ENCODE data around the gene ZNF846.

GRCh38 chr19:9789066-9789465 lies 20.5 kb upstream of the ZNF846 start:
- TF ChIP-seq JUND (IDR thresholded peaks at IDR 0.05; ENCODE audit: borderline replicate concordance, low read depth, low read length), result no peak
- no peak for TF ChIP-seq JUND (tag; IDR thresholded peaks at IDR 0.05; ENCODE audit: borderline replicate concordance, low read depth, low read length)
- TF ChIP-seq, protein P1, sequence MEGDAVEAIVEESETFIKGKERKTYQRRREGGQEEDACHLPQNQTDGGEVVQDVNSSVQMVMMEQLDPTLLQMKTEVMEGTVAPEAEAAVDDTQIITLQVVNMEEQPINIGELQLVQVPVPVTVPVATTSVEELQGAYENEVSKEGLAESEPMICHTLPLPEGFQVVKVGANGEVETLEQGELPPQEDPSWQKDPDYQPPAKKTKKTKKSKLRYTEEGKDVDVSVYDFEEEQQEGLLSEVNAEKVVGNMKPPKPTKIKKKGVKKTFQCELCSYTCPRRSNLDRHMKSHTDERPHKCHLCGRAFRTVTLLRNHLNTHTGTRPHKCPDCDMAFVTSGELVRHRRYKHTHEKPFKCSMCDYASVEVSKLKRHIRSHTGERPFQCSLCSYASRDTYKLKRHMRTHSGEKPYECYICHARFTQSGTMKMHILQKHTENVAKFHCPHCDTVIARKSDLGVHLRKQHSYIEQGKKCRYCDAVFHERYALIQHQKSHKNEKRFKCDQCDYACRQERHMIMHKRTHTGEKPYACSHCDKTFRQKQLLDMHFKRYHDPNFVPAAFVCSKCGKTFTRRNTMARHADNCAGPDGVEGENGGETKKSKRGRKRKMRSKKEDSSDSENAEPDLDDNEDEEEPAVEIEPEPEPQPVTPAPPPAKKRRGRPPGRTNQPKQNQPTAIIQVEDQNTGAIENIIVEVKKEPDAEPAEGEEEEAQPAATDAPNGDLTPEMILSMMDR (IDR thresholded peaks at IDR 0.05 in 2 of 3, conservative IDR thresholded peaks at IDR 0.05 in 1 of 3; ENCODE audit: insufficient read depth in 2 of 3, low read depth in 1 of 3, low read length in 3 of 3), result no peak
- TF ChIP-seq ZNF561 (CRISPR knock-in tag; conservative IDR thresholded peaks at IDR 0.05), result no peak
- TF ChIP-seq CLOCK (CRISPR knock-in tag; IDR thresholded peaks at IDR 0.05; ENCODE audit: borderline replicate concordance), result no peak
- TF ChIP-seq, protein P2, sequence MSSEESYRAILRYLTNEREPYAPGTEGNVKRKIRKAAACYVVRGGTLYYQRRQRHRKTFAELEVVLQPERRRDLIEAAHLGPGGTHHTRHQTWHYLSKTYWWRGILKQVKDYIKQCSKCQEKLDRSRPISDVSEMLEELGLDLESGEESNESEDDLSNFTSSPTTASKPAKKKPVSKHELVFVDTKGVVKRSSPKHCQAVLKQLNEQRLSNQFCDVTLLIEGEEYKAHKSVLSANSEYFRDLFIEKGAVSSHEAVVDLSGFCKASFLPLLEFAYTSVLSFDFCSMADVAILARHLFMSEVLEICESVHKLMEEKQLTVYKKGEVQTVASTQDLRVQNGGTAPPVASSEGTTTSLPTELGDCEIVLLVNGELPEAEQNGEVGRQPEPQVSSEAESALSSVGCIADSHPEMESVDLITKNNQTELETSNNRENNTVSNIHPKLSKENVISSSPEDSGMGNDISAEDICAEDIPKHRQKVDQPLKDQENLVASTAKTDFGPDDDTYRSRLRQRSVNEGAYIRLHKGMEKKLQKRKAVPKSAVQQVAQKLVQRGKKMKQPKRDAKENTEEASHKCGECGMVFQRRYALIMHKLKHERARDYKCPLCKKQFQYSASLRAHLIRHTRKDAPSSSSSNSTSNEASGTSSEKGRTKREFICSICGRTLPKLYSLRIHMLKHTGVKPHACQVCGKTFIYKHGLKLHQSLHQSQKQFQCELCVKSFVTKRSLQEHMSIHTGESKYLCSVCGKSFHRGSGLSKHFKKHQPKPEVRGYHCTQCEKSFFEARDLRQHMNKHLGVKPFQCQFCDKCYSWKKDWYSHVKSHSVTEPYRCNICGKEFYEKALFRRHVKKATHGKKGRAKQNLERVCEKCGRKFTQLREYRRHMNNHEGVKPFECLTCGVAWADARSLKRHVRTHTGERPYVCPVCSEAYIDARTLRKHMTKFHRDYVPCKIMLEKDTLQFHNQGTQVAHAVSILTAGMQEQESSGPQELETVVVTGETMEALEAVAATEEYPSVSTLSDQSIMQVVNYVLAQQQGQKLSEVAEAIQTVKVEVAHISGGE (CRISPR knock-in tag; IDR thresholded peaks at IDR 0.05), result no peak
- no peak for TF ChIP-seq HDAC6 (IDR thresholded peaks at IDR 0.05; ENCODE audit: low read depth, low read length)
- TF ChIP-seq POLR2AphosphoS5 (IDR thresholded peaks at IDR 0.05; ENCODE audit: control insufficient read depth, insufficient read depth, low read depth, low read length), result no peak
- TF ChIP-seq CBX8 (IDR thresholded peaks at IDR 0.05; ENCODE audit: borderline replicate concordance, extremely low read depth, low read depth, low read length, poor library complexity, severe bottlenecking), result no peak
- TF ChIP-seq THAP12 (CRISPR knock-in tag; IDR thresholded peaks at IDR 0.05), result no peak

Data from K562 (cell line).